Activated CD8-positive, alpha-beta T cell treated with anti-CD3 and anti-CD28 coated beads, Interleukin-2, amount 10 ng/mL, durations not matched to agents 7 days and 5 days (primary cell): Measurements from ENCODE around the gene PRR22. TPM values are rescaled to one million over a fixed set of nuclear protein-coding genes. Genes with fewer than 3 reads are reported as not detected.
"Not testable (repeated sequence)": the region's sequence is repeated elsewhere in the genome, so short reads cannot be mapped to it uniquely, and the experiment has no call there.

Experiments used
- ATAC-seq: fragments of 150-1000 bp; cut with Tn5 transposase; one replicate; pipeline ENCODE4 v1.10.0; 2021; ENCODE audit warnings: moderate library complexity
- CTCF ChIA-PET: fragments of 350-600 bp; sonication (Branson Sonifier 250); formaldehyde crosslinking; loops from one replicate; lab custom pipeline; 2021; ENCODE audit warnings: antibody characterized with exemption; lab: Charles Lee
- POLR2A ChIA-PET: fragments of 350-600 bp; sonication (Branson Sonifier 250); formaldehyde crosslinking; loops from one replicate; lab custom pipeline; 2021; ENCODE audit warnings: antibody characterized with exemption; lab: Charles Lee
- DNase-seq: peaks from one replicate; pipeline ENCODE4 v3.0.0-alpha.2; 2020
- H3K27ac Mint-ChIP-seq: one replicate; pipeline ENCODE4 v1.8.0; 2021; ENCODE audit warnings: mild to moderate bottlenecking, mixed read lengths
- H3K27me3 Mint-ChIP-seq: one replicate; pipeline ENCODE4 v1.8.0; 2021; ENCODE audit warnings: low read depth, mixed read lengths
- H3K36me3 Mint-ChIP-seq: one replicate; pipeline ENCODE4 v1.8.0; 2021; ENCODE audit warnings: low read depth, mixed read lengths
- H3K4me1 Mint-ChIP-seq: one replicate; pipeline ENCODE4 v1.8.0; 2021; ENCODE audit warnings: low read depth, mixed read lengths
- H3K4me3 Mint-ChIP-seq: one replicate; pipeline ENCODE4 v1.8.0; 2021; ENCODE audit warnings: mild to moderate bottlenecking, mixed read lengths
- H3K9me3 Mint-ChIP-seq: one replicate; pipeline ENCODE4 v1.8.0; 2022; ENCODE audit warnings: mixed read lengths; ENCODE audit not compliant: insufficient read depth
- total RNA-seq, 2 experiments: library from RNA; stranded (reverse); gene quantifications; one replicate each; pipeline ENCODE4 v1.2.3, GENCODE V29; 2021

Gene PRR22
- total RNA-seq, 2 experiments from 2014 or later, result 5.7 to 6.0 TPM

DNA sequence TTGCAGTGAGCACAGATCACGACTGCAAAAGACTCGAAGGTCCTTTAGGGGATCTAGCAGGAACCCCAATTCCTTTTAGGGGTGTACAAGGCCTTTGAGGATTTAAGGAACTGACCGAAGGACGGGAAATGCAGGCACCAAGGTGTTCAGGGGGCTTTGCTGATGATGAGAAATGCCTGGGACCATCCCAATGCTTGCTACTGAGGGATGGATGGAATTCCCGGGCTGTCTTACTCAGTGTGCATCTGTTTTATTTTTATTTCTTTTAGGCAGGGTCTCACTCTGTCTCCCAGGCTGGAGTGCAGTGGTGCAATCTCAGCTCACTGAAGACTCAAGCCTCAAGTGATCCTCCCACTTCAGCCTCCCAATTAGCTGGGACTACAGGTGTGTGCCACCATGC, 11.3 kb downstream of the PRR22 start:
- DNase-seq (no peak), ATAC-seq (no peak)
- Mint-ChIP-seq H3K36me3 (no peaks in the 10 kb centered on the region), H3K27ac (no peak overlapping the region), H3K9me3 (no peaks in the 10 kb centered on the region), H3K4me1 (no peaks in the 10 kb centered on the region), H3K4me3 (no peak overlapping the region), H3K27me3 (no peaks in the 10 kb centered on the region)
- POLR2A ChIA-PET, result no interaction called here
- CTCF ChIA-PET, result interaction anchor here (1.7 kb wide), 1 partner anchor 31 kb away, joined by 4 read pairs; no protein-coding TSS in a partner anchor

DNA sequence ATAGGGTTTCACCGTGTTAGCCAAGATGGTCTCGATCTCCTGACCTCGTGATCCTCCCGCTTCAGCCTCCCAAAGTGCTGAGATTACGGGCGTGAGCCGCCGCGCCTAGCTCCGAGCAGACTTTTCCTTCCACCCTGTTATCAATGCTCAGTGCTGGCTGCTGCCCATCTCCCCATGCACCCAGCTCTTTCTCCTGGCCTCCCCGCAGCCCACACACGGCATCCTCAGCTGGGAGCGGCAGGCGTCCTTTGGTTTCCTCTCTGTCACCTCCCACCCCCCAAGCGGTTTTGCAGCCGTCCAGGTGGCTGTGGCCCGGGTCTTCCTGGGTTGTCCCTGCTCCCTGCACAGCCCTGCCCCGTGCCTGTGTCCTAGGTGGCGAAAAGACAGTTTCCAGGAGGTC, 12.1 kb downstream of the PRR22 start:
- ChIA-PET POLR2A (no interaction called here), CTCF (no interaction called here)
- DNase-seq (no peak), ATAC-seq (no peak)
- Mint-ChIP-seq H3K36me3 (no peaks in the 10 kb centered on the region), H3K27ac (no peak overlapping the region), H3K27me3 (no peaks in the 10 kb centered on the region), H3K4me3 (no peak overlapping the region), H3K4me1 (no peaks in the 10 kb centered on the region), H3K9me3 (no peaks in the 10 kb centered on the region)

- no peaks in the 10 kb centered on the region for H3K9me3 Mint-ChIP-seq
- H3K36me3 Mint-ChIP-seq, result no peaks in the 10 kb centered on the region
- ChIA-PET CTCF (no interaction called here), POLR2A (no interaction called here)
- no peaks in the 10 kb centered on the region for H3K27me3 Mint-ChIP-seq
- H3K4me3 Mint-ChIP-seq, result no peak overlapping the region
- H3K27ac Mint-ChIP-seq, result no peak overlapping the region
- DNase-seq (no peak), ATAC-seq (no peak)
- no peaks in the 10 kb centered on the region for H3K4me1 Mint-ChIP-seq
Observed at GRCh38 chr19:5767949-5768348, 16.6 kb downstream of the PRR22 start.

GRCh38 chr19:5765220-5765619, 19.3 kb downstream of the PRR22 start:
- H3K4me1 Mint-ChIP-seq, result no peaks in the 10 kb centered on the region
- H3K9me3 Mint-ChIP-seq, result no peaks in the 10 kb centered on the region
- H3K27ac Mint-ChIP-seq, result no peak overlapping the region
- H3K4me3 Mint-ChIP-seq, result no peak overlapping the region
- CTCF ChIA-PET, result no interaction called here
- DNase-seq (no peak), ATAC-seq (no peak)
- H3K27me3 Mint-ChIP-seq, result peaks cover 3% of the 10 kb centered on the region
- H3K36me3 Mint-ChIP-seq, result no peaks in the 10 kb centered on the region
- POLR2A ChIA-PET, result no interaction called here

DNA sequence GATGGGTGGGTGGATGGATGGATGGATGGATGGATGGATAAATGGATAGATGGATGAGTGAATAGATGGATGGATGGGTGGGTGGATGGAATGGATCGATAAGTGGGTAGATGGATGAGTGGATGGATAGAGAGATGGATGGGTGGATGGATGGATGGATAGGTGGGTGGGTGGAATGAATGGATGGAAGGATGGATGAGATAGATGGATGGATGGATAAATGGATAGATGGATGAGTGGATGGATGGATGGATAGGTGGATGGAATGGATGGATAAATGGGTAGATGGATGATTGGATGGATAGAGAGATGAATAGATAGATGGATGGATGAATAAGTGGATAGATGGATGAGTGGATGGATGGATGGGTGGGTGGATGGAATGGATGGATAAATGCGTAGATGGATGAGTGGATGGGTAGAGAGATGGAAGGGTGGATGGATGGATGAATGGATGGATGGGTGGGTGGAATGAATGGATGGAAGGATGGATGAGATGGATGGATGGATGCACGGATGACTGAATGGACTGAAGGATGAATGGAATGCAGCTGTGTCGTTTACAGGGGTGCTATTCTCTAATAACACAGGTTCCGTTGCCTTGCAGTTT, 21.8 kb downstream of the PRR22 start:
- ATAC-seq (no peak), DNase-seq (no peak)
- Mint-ChIP-seq H3K9me3 (no peaks in the 10 kb centered on the region), H3K36me3 (no peaks in the 10 kb centered on the region), H3K4me1 (no peaks in the 10 kb centered on the region), H3K4me3 (no peak overlapping the region), H3K27ac (no peak overlapping the region), H3K27me3 (peaks cover 3% of the 10 kb centered on the region)
- ChIA-PET CTCF (no interaction called here), POLR2A (no interaction called here)

DNA sequence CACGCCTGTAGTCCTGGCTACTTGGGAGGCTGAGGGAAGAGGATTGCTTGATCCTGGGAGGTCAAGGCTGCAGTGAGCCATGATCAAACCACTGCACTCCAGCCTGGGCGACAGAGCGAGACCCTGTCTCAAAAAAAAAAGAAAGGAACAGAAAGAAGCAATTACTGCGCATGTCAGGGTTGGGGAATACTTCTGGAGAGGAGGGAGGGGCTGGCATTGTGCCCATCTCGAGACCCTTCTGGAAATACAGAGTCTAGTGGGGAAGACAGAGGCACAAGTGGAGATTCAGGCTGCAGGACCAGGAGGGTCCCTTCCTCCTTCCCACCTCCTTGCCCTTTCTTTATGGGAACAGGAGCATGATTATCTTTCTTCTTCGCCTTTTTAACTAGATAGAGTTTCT, 30.8 kb downstream of the PRR22 start:
- no peaks in the 10 kb centered on the region for H3K27me3 Mint-ChIP-seq
- H3K27ac Mint-ChIP-seq, result no peak overlapping the region
- ChIA-PET CTCF (no interaction called here), POLR2A (no interaction called here)
- no peaks in the 10 kb centered on the region for H3K36me3 Mint-ChIP-seq
- DNase-seq (no peak), ATAC-seq (no peak)
- H3K4me3 Mint-ChIP-seq, result no peak overlapping the region
- H3K9me3 Mint-ChIP-seq, result no peaks in the 10 kb centered on the region
- no peaks in the 10 kb centered on the region for H3K4me1 Mint-ChIP-seq

- ChIA-PET CTCF (no interaction called here), POLR2A (no interaction called here)
- Mint-ChIP-seq H3K4me3 (no peak overlapping the region), H3K9me3 (no peaks in the 10 kb centered on the region), H3K4me1 (no peaks in the 10 kb centered on the region), H3K27me3 (peaks cover 2% of the 10 kb centered on the region), H3K36me3 (no peaks in the 10 kb centered on the region), H3K27ac (no peak overlapping the region)
- DNase-seq (no peak), ATAC-seq (no peak)
Observed at GRCh38 chr19:5751709-5752108, 32.8 kb downstream of the PRR22 start.

DNA sequence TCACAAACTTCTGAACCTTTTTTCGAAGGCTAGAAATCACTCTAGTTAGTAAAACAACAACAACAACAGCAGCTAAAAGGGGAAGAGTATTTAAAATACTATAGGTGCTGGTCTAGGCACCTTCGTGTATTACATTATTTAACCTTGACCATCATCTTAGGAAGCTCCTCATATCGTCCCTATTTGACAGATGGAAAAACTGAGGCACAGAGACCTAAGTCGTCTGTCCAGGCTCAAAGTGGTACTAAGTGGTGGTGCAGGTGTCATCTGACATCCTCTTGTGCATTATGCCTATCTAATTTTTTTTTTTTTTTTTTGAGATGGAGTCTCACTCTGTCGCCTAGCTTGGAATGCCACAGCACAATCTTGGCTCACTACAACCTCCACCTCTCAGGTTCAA, 35.0 kb downstream of the PRR22 start:
- CTCF ChIA-PET, result no interaction called here
- DNase-seq (no peak), ATAC-seq (no peak)
- no peaks in the 10 kb centered on the region for H3K4me1 Mint-ChIP-seq
- no peak overlapping the region for H3K27ac Mint-ChIP-seq
- H3K4me3 Mint-ChIP-seq, result no peak overlapping the region
- no peaks in the 10 kb centered on the region for H3K9me3 Mint-ChIP-seq
- POLR2A ChIA-PET, result no interaction called here
- no peaks in the 10 kb centered on the region for H3K36me3 Mint-ChIP-seq
- H3K27me3 Mint-ChIP-seq, result peaks cover 2% of the 10 kb centered on the region

- POLR2A ChIA-PET, DNase-seq, CTCF ChIA-PET, H3K4me1 Mint-ChIP-seq, H3K9me3 Mint-ChIP-seq, ATAC-seq, H3K27me3 Mint-ChIP-seq, H3K27ac Mint-ChIP-seq, H3K4me3 Mint-ChIP-seq, H3K36me3 Mint-ChIP-seq: not testable (repeated sequence)
Observed at GRCh38 chr19:5748920-5749319, 35.6 kb downstream of the PRR22 start.

GRCh38 chr19:5744999-5745398, 39.5 kb downstream of the PRR22 start:
- POLR2A ChIA-PET, H3K4me3 Mint-ChIP-seq, H3K36me3 Mint-ChIP-seq, CTCF ChIA-PET, H3K27me3 Mint-ChIP-seq, H3K27ac Mint-ChIP-seq, H3K4me1 Mint-ChIP-seq, H3K9me3 Mint-ChIP-seq, DNase-seq, ATAC-seq: not testable (repeated sequence)

- DNase-seq (no peak), ATAC-seq (no peak)
- CTCF ChIA-PET, result no interaction called here
- Mint-ChIP-seq H3K4me3 (no peak overlapping the region), H3K9me3 (no peaks in the 10 kb centered on the region), H3K36me3 (no peaks in the 10 kb centered on the region), H3K4me1 (no peaks in the 10 kb centered on the region), H3K27ac (no peak overlapping the region), H3K27me3 (peaks cover 4% of the 10 kb centered on the region)
- POLR2A ChIA-PET, result no interaction called here
Observed at GRCh38 chr19:5743630-5744029, 40.9 kb downstream of the PRR22 start.

DNA sequence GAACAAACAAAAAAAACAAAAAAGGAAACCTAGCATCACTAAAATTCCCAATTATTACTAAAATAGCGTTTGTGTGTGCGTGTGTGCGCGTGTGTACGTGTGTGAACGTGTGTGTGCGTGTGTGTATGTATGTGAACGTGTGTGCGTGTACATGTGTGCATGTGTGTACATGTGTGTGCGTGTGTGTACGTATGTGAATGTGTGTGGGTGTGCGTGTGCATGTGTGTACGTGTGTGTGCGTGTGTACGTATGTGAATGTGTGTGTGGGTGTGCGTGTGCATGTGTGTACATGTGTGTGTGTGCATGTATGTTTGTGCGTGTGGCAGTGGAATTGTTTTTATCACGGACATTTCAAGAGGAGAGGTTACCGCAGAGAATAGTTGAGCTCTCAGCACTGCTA, 42.5 kb downstream of the PRR22 start:
- no peak for DNase-seq
- no peaks in the 10 kb centered on the region for H3K4me1 Mint-ChIP-seq
- peaks cover 2% of the 10 kb centered on the region for H3K27me3 Mint-ChIP-seq
- ATAC-seq, result no peak
- ChIA-PET CTCF (no interaction called here), POLR2A (no interaction called here)
- no peak overlapping the region for H3K27ac Mint-ChIP-seq
- no peak overlapping the region for H3K4me3 Mint-ChIP-seq
- no peaks in the 10 kb centered on the region for H3K9me3 Mint-ChIP-seq
- H3K36me3 Mint-ChIP-seq, result no peaks in the 10 kb centered on the region

- ChIA-PET POLR2A (no interaction called here), CTCF (no interaction called here)
- Mint-ChIP-seq H3K36me3 (no peaks in the 10 kb centered on the region), H3K27me3 (peaks cover 4% of the 10 kb centered on the region), H3K4me1 (no peaks in the 10 kb centered on the region), H3K4me3 (no peak overlapping the region), H3K9me3 (no peaks in the 10 kb centered on the region), H3K27ac (no peak overlapping the region)
- DNase-seq (no peak), ATAC-seq (no peak)
Observed at GRCh38 chr19:5738423-5738822, 46.1 kb downstream of the PRR22 start.
